Dermis microvascular lymphatic vessel endothelial cell (primary cell): ENCODE data around the gene WBP1. TPM values are rescaled to one million over a fixed set of nuclear protein-coding genes. Genes with fewer than 3 reads are reported as not detected.

Experiments used
- DNase-seq, 2 donors: peaks; one replicate each; pipeline versions ENCODE4 v3.0.0 to v3.0.0-alpha.2; 2010; ENCODE audit warnings: low read depth in 2 of 2
- total RNA-seq: library from RNA; depleted of rRNA; stranded (reverse); fragments of >200 nt; gene quantifications from 2 replicates; pipeline ENCODE4 v1.2.1, GENCODE V29; 2014

Gene WBP1
- total RNA-seq, 1 donor from 2014 or later: 35.3 TPM

GRCh38 chr2:74502147-74502719 is 44.0 kb downstream of the WBP1 start:
- no peak for DNase-seq

- peak in 1 of 2 donors; percentile 80 for DNase-seq
Measured at GRCh38 chr2:74502720-74503505, 44.7 kb downstream of the WBP1 start.

GRCh38 chr2:74503506-74504475 is 45.6 kb downstream of the WBP1 start:
- no peak for DNase-seq

- no peak for DNase-seq
Measured at GRCh38 chr2:74504591-74504990, 46.4 kb downstream of the WBP1 start.

- DNase-seq: no peak
Measured at GRCh38 chr2:74505448-74506246, 47.4 kb downstream of the WBP1 start.

- peak; percentile 94 to 97 for DNase-seq
Measured at GRCh38 chr2:74507145-74507925, 49.1 kb downstream of the WBP1 start, which contains the start of gene PCGF1. Gene PCGF1, minus strand, starts transcription at chr2:74507695. Its CDS starts 27 bp downstream, at chr2:74507668.

GRCh38 chr2:74507926-74508520 is 49.8 kb downstream of the WBP1 start:
- no peak for DNase-seq

GRCh38 chr2:74510272-74510671 is 52.0 kb downstream of the WBP1 start:
- no peak for DNase-seq

Other genes with a start within 250 kb of the WBP1 start
- under 0.01 and 0.25 TPM in 2 replicates for gene SLC4A5, start 115.0 kb upstream of the WBP1 start, total RNA-seq
- 105 and 136 TPM in 2 replicates for gene DCTN1, start 78.1 kb upstream of the WBP1 start, total RNA-seq
- gene C2orf81, start 36.8 kb upstream of the WBP1 start, total RNA-seq: under 0.01 and 0.13 TPM in 2 replicates
- 36.7 and 37.6 TPM in 2 replicates for gene WDR54, start 36.7 kb upstream of the WBP1 start, total RNA-seq
- 18.0 and 32.9 TPM in 2 replicates for gene RTKN, start 16.5 kb upstream of the WBP1 start, total RNA-seq
- gene INO80B, start 3.4 kb upstream of the WBP1 start, total RNA-seq: 4.1 and 7.1 TPM in 2 replicates
- 40.4 and 57.1 TPM in 2 replicates for gene MOGS, start 6.9 kb downstream of the WBP1 start, total RNA-seq
- 27.3 and 31.3 TPM in 2 replicates for gene MRPL53, start 14.2 kb downstream of the WBP1 start, total RNA-seq
- 9.1 and 13.1 TPM in 2 replicates for gene CCDC142, start 24.6 kb downstream of the WBP1 start, total RNA-seq
- gene TTC31, start 24.6 kb downstream of the WBP1 start, total RNA-seq: 5.3 and 7.3 TPM in 2 replicates
- gene LBX2, start 41.2 kb downstream of the WBP1 start, total RNA-seq: 0.39 and 0.51 TPM in 2 replicates
- gene PCGF1, start 49.3 kb downstream of the WBP1 start, total RNA-seq: 8.1 and 11.0 TPM in 2 replicates
- not detected in 2 replicates for gene TLX2, start 56.0 kb downstream of the WBP1 start, total RNA-seq
- gene DQX1, start 67.8 kb downstream of the WBP1 start, total RNA-seq: under 0.01 TPM in 1 of 2 replicates, not detected in the other
- gene AUP1, start 71.3 kb downstream of the WBP1 start, total RNA-seq: 84.3 and 113 TPM in 2 replicates
- 40.3 and 51.7 TPM in 2 replicates for gene HTRA2, start 71.5 kb downstream of the WBP1 start, total RNA-seq
- gene LOXL3, start 95.5 kb downstream of the WBP1 start, total RNA-seq: 0.77 and 2.0 TPM in 2 replicates
- gene DOK1, start 96.3 kb downstream of the WBP1 start, total RNA-seq: 20.9 and 27.1 TPM in 2 replicates
- not detected in 2 replicates for gene M1AP, start 189.9 kb downstream of the WBP1 start, total RNA-seq
- 2.6 and 5.1 TPM in 2 replicates for gene SEMA4F, start 195.8 kb downstream of the WBP1 start, total RNA-seq